HL-60/S4 treated with retinoic acid at 250 ng/mL for 4 days and 3 days (cell line): ENCODE measurements around the gene IFT43.

Source experiments
- in situ Hi-C: fragments of 300-500 bp; cut with MboI; formaldehyde crosslinking; loops from 2 replicates; pipeline ENCODE4 v1.7.0; 2022; ENCODE audit warnings: low sequenced_read_pairs

The IFT43 gene

GRCh38 chr14:75985618-75986438, at the start of gene IFT43:
TSS of gene IFT43 (plus strand) at chr14:75985763. CDS start at chr14:75985787, 24 bp downstream.
- in situ Hi-C loops = loop anchor here (25.0 kb wide), 1 partner anchor 274 kb away; no protein-coding TSS in a partner anchor

- in situ Hi-C loops = no loop called here
Observed at GRCh38 chr14:75939200-75939599, 46.4 kb upstream of the IFT43 start.

- in situ Hi-C loops = no loop called here
Observed at GRCh38 chr14:75941030-75941429, 44.5 kb upstream of the IFT43 start.

- in situ Hi-C loops = no loop called here
Observed at GRCh38 chr14:75944607-75945241, 40.8 kb upstream of the IFT43 start.

GRCh38 chr14:75946785-75947184, 38.8 kb upstream of the IFT43 start:
- in situ Hi-C loops = no loop called here

- in situ Hi-C loops = no loop called here
Observed at GRCh38 chr14:75952489-75952888, 33.1 kb upstream of the IFT43 start.

- in situ Hi-C loops = no loop called here
Observed at GRCh38 chr14:75959031-75959430, 26.5 kb upstream of the IFT43 start.

- in situ Hi-C loops = no loop called here
Observed at GRCh38 chr14:75960231-75960630, 25.3 kb upstream of the IFT43 start.

- in situ Hi-C loops = no loop called here
Observed at GRCh38 chr14:75961662-75962061, 23.9 kb upstream of the IFT43 start.

GRCh38 chr14:75967866-75968265, 17.7 kb upstream of the IFT43 start:
- in situ Hi-C loops = no loop called here

- in situ Hi-C loops = no loop called here
Observed at GRCh38 chr14:75968456-75968855, 17.1 kb upstream of the IFT43 start.

- in situ Hi-C loops = no loop called here
Observed at GRCh38 chr14:75969126-75969525, 16.4 kb upstream of the IFT43 start.

- in situ Hi-C loops = no loop called here
Observed at GRCh38 chr14:75969891-75970290, 15.7 kb upstream of the IFT43 start.

- in situ Hi-C loops = no loop called here
Observed at GRCh38 chr14:75970989-75971388, 14.6 kb upstream of the IFT43 start.

GRCh38 chr14:75971509-75971908, 14.1 kb upstream of the IFT43 start:
- in situ Hi-C loops = no loop called here

GRCh38 chr14:75972801-75973421, 12.7 kb upstream of the IFT43 start:
- in situ Hi-C loops = no loop called here

GRCh38 chr14:75976826-75977581, 8.6 kb upstream of the IFT43 start:
- in situ Hi-C loops = loop anchor here (25.0 kb wide), 1 partner anchor 265 kb away; no protein-coding TSS in a partner anchor

GRCh38 chr14:75977582-75977943, 8.0 kb upstream of the IFT43 start:
- in situ Hi-C loops = loop anchor here (25.0 kb wide), 1 partner anchor 265 kb away; no protein-coding TSS in a partner anchor

GRCh38 chr14:75978249-75978731, 7.3 kb upstream of the IFT43 start:
- in situ Hi-C loops = loop anchor here (25.0 kb wide), 1 partner anchor 266 kb away; no protein-coding TSS in a partner anchor

GRCh38 chr14:75979071-75979571, 6.4 kb upstream of the IFT43 start:
- in situ Hi-C loops = loop anchor here (25.0 kb wide), 1 partner anchor 267 kb away; no protein-coding TSS in a partner anchor
